Measurements from ENCODE around the gene SLC4A8. TPM values are rescaled to one million over a fixed set of nuclear protein-coding genes. Genes with fewer than 3 reads are reported as not detected.

Gene SLC4A8
- total RNA-seq, 4 donors from 2014 or later: 0.04 to 0.22 (median 0.15) TPM

DNA sequence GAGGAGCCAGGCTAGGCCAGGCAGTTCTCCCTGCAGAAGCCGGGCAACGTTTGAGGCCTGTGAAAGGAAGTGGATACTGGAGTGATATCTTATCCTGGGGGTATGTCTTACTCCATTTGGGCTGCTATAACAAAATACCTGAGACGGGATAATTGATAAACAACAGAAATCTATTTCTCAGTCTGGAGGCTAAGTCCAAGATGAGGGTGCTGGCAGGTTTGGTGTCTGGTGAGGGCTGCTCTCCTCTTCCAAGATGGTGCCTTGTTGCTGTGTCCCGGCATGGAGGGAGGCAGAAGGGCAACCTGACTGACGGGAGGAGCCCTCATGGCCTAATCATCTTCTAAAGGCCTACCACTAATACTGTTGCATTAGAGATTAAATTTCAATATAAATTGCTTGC, 17.8 kb upstream of the SLC4A8 start:
- Histone ChIP-seq H3K36me3 (no peaks in the 10 kb centered on the region), H3K4me1 (no peaks in the 10 kb centered on the region), H3K9me3 (no peaks in the 10 kb centered on the region), H3K4me3 (no peak overlapping the region), H3K27me3 (peaks cover 0 to 5% (median 0%) of the 10 kb centered on the region in 4 donors), H3K27ac (no peak overlapping the region)
- intact Hi-C loops (cut with DNase I): no loop called here
- TF ChIP-seq, protein P1, sequence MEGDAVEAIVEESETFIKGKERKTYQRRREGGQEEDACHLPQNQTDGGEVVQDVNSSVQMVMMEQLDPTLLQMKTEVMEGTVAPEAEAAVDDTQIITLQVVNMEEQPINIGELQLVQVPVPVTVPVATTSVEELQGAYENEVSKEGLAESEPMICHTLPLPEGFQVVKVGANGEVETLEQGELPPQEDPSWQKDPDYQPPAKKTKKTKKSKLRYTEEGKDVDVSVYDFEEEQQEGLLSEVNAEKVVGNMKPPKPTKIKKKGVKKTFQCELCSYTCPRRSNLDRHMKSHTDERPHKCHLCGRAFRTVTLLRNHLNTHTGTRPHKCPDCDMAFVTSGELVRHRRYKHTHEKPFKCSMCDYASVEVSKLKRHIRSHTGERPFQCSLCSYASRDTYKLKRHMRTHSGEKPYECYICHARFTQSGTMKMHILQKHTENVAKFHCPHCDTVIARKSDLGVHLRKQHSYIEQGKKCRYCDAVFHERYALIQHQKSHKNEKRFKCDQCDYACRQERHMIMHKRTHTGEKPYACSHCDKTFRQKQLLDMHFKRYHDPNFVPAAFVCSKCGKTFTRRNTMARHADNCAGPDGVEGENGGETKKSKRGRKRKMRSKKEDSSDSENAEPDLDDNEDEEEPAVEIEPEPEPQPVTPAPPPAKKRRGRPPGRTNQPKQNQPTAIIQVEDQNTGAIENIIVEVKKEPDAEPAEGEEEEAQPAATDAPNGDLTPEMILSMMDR (IDR thresholded peaks at IDR 0.05): no peak
- TF ChIP-seq POLR2A (IDR thresholded peaks at IDR 0.05): no peak
- 84 to 93% methylated on average over 3 to 5 of the region's 5 CpGs for WGBS, 2 donors
- DNase-seq: no peak

DNA sequence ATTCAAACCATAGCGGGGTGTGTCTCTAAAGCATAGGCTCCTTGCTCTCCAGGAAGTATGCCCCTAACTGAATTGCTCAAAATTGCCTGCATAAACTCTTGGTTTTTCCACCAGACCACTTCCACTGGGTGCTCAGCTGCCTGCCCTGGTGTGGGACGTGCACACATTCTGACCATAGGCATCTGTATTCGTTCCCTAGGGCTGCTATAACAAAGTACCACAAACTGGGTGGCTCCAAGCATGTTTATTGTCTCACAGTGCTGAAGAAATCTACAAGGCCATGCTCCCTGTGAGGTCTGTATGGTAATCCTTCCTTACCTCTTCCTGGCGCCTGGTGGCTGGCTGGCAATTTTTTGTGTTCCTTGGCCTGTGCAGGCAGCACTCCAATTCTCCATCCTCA, 17.0 kb upstream of the SLC4A8 start:
- WGBS, 2 donors: 54 to 59% methylated on average over 3 to 4 of the region's 4 CpGs
- TF ChIP-seq, protein P1 (IDR thresholded peaks at IDR 0.05): no peak
- no peak for TF ChIP-seq POLR2A (IDR thresholded peaks at IDR 0.05)
- DNase-seq: no peak
- no peaks in the 10 kb centered on the region for H3K4me1 ChIP-seq
- H3K9me3 ChIP-seq: no peaks in the 10 kb centered on the region
- H3K36me3 ChIP-seq: no peaks in the 10 kb centered on the region
- intact Hi-C loops (cut with DNase I): no loop called here
- H3K27me3 ChIP-seq: peaks cover 0 to 5% (median 0%) of the 10 kb centered on the region in 4 donors
- H3K4me3 ChIP-seq: no peak overlapping the region
- H3K27ac ChIP-seq: no peak overlapping the region

DNA sequence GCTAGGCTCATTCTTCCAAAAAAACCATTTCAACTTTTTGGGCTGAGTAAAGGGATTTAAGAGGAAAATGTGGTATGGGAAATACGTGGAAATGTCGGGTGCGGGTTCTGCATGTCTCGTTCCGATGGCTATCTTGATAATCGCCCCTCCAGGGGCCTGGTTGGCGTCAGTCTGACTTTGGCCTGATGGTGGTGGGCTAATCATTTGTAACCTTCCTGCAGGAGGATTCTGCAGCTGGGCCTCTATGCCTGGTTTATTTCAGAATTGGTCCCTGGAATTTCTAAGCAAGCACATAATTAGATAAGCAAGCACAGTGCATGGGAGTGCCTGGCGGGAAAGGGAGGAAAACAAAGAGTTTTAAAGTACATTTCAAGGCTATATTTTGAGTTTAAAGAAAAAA, 14.8 kb upstream of the SLC4A8 start:
- Histone ChIP-seq H3K9me3 (no peaks in the 10 kb centered on the region), H3K27ac (no peak overlapping the region), H3K36me3 (no peaks in the 10 kb centered on the region), H3K4me1 (no peaks in the 10 kb centered on the region), H3K4me3 (no peak overlapping the region), H3K27me3 (no peaks in the 10 kb centered on the region)
- DNase-seq: no peak
- TF ChIP-seq, protein P1 (IDR thresholded peaks at IDR 0.05): no peak
- WGBS, 2 donors: 86 to 91% methylated on average over 8 of the region's 8 CpGs
- intact Hi-C loops (cut with DNase I): no loop called here

DNA sequence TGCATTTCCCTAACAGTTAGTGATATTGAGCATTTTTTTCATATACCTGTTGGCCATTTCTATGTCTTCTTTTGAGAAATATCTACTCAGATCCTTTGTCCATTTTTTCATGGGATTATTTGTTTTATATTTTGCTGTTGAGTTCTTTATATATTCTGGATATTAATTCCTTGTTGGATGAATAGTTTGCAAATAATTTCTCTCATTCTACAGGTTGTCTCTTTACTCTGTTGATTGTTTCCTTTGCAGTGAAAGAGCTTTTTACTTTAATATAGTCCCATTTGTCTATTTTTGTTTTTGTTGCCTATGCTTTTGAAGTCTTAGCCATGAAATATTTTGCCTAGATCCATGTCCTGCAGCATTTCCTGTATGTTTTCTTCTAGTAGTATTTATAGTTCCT, 11.5 kb upstream of the SLC4A8 start:
- Histone ChIP-seq H3K36me3 (no peaks in the 10 kb centered on the region), H3K27me3 (peaks cover 0 to 13% (median 0%) of the 10 kb centered on the region in 4 donors), H3K4me3 (no peak overlapping the region), H3K27ac (no peak overlapping the region), H3K9me3 (no peaks in the 10 kb centered on the region), H3K4me1 (no peaks in the 10 kb centered on the region)
- no peak for TF ChIP-seq POLR2A (IDR thresholded peaks at IDR 0.05)
- TF ChIP-seq, protein P1 (IDR thresholded peaks at IDR 0.05): no peak
- DNase-seq: no peak
- intact Hi-C loops (cut with DNase I): no loop called here

DNA sequence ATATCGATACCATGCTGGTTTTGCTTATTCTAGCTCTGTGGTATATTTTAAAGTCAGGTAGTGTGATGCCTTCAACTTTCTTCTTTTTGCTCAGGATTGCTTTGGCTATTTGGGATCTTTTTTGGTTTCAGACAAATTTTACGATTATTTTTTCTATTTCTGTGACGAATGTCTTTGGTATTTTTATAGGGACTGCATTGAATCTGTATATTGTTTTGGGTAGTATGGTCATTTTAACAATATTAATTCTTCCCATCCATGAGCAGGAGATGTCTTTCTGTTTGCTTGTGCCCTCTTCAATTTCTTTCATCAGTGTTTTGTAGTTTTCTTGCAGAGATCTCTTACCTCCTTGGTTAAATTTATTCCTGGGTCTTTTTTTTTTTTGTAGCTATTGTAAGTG, 10.8 kb upstream of the SLC4A8 start:
- DNase-seq: no peak
- Histone ChIP-seq H3K9me3 (no peaks in the 10 kb centered on the region), H3K4me3 (no peak overlapping the region), H3K36me3 (no peaks in the 10 kb centered on the region), H3K4me1 (no peaks in the 10 kb centered on the region), H3K27ac (no peak overlapping the region), H3K27me3 (peaks cover 0 to 15% (median 0%) of the 10 kb centered on the region in 4 donors)
- intact Hi-C loops (cut with DNase I): no loop called here
- no peak for TF ChIP-seq POLR2A (IDR thresholded peaks at IDR 0.05)
- TF ChIP-seq, protein P1 (IDR thresholded peaks at IDR 0.05): no peak
- WGBS, 2 donors: 91 to 97% methylated on average over 3 of the region's 3 CpGs

Data from esophagus squamous epithelium (tissue), 5 donors.